Right cardiac atrium (tissue), 5 donors: Measurements from ENCODE around the gene CNIH1. TPM values are rescaled to one million over a fixed set of nuclear protein-coding genes. Genes with fewer than 3 reads are reported as not detected.
"Not testable (repeated sequence)": the region's sequence is repeated elsewhere in the genome, so short reads cannot be mapped to it uniquely, and the experiment has no call there.

Experiments
- ATAC-seq, 2 donors: fragments of 200-7000 bp; cut with Tn5 transposase; one replicate each; pipeline versions ENCODE4 v1.8.0 to v1.9.1; 2020; ENCODE audit warnings: moderate library complexity in 2 of 2, mild to moderate bottlenecking in 1 of 2
- DNase-seq, 3 donors: peaks; one replicate each; pipeline ENCODE4 v3.0.0-alpha.2; 2020
- H3K27ac ChIP-seq: one replicate; pipeline ENCODE4 v1.5.1; 2013; ENCODE audit warnings: mild to moderate bottlenecking, low read length, control low read depth, moderate library complexity
- H3K27me3 ChIP-seq: one replicate; pipeline ENCODE4 v1.6.1; 2013; ENCODE audit not compliant: control insufficient read depth, insufficient read depth
- H3K4me1 ChIP-seq: one replicate; pipeline ENCODE4 v1.6.1; 2013; ENCODE audit warnings: low read length; ENCODE audit not compliant: control insufficient read depth, insufficient read depth
- H3K4me3 ChIP-seq: one replicate; pipeline ENCODE4 v1.5.1; 2013; ENCODE audit warnings: low read length, control low read depth
- H3K9me3 ChIP-seq: one replicate; pipeline ENCODE4 v1.6.1; 2013; ENCODE audit warnings: low read length; ENCODE audit not compliant: control insufficient read depth
- WGBS: extraction: QIAGEN DNeasy Blood & Tissue Kit; methylation state at CpG from one replicate; pipeline ENCODE4 v1.1.7; 2013; 5-methylcytosine and 5-hydroxymethylcytosine counted together
- intact Hi-C, 4 donors: fragments of 100-400 bp; cut with DNase I; formaldehyde crosslinking; loops; one replicate each; pipeline versions ENCODE4 v1.11.0 to v1.14.0; 2022 to 2023
- polyA plus RNA-seq: library from polyadenylated mRNA; stranded (reverse); fragments of 200-250 nt; gene quantifications from one replicate; pipeline ENCODE4 v1.2.3, GENCODE V29; 2013
- total RNA-seq, 4 donors: library from RNA; stranded (reverse); fragmentation: NEBNext Ultra II Directional; extraction: Animal tissue kit (Norgen Biotek cat#: 25700); gene quantifications; one replicate each; pipeline ENCODE4 v1.2.1, GENCODE V29; 2021
- donor health status: healthy with polysubstance abuse.
- donor health status: DM: no; HTN: yes; CAD: no.
- donor health status: DM: no; HTN: no; CAD: no.
- donor health status: DM: no; HTN: yes; CAD: no; lungs with severe emphysema.
- donor health status: DM: yes; HTN: yes; CAD: no.

The CNIH1 gene
- total and polyA plus RNA-seq, 5 donors: 92.2 to 114 (median 107) TPM

GRCh38 chr14:54425537-54426274 lies 15.5 kb downstream of the CNIH1 start:
- intact Hi-C loops: no loop called here
- DNase-seq (no peak), ATAC-seq (no peak)
- Histone ChIP-seq H3K27me3 (no peaks in the 10 kb centered on the region), H3K4me1 (no peaks in the 10 kb centered on the region), H3K4me3 (no peak overlapping the region), H3K27ac (no peak overlapping the region), H3K9me3 (no peaks in the 10 kb centered on the region)
- WGBS: 92% methylated on average over 3 of the region's 3 CpGs

GRCh38 chr14:54425068-54425467 lies 16.1 kb downstream of the CNIH1 start:
- intact Hi-C loops: no loop called here
- Histone ChIP-seq H3K9me3 (no peaks in the 10 kb centered on the region), H3K4me1 (no peaks in the 10 kb centered on the region), H3K4me3 (no peak overlapping the region), H3K27ac (no peak overlapping the region), H3K27me3 (no peaks in the 10 kb centered on the region)
- ATAC-seq: no peak
- no peak for DNase-seq
- 94% methylated on average over 2 of the region's 2 CpGs for WGBS

GRCh38 chr14:54424479-54424901 lies 16.7 kb downstream of the CNIH1 start:
- Histone ChIP-seq H3K9me3 (no peaks in the 10 kb centered on the region), H3K27ac (no peak overlapping the region), H3K4me3 (no peak overlapping the region), H3K27me3 (no peaks in the 10 kb centered on the region), H3K4me1 (no peaks in the 10 kb centered on the region)
- no peak for DNase-seq
- 90% methylated on average over 4 of the region's 4 CpGs for WGBS
- no peak for ATAC-seq
- intact Hi-C loops: no loop called here

GRCh38 chr14:54423991-54424390 lies 17.2 kb downstream of the CNIH1 start:
- Histone ChIP-seq H3K9me3 (no peaks in the 10 kb centered on the region), H3K4me1 (no peaks in the 10 kb centered on the region), H3K27ac (no peak overlapping the region), H3K4me3 (no peak overlapping the region), H3K27me3 (no peaks in the 10 kb centered on the region)
- ATAC-seq (no peak), DNase-seq (no peak)
- intact Hi-C loops: no loop called here

- intact Hi-C loops: no loop called here
- Histone ChIP-seq H3K4me1 (no peaks in the 10 kb centered on the region), H3K27me3 (no peaks in the 10 kb centered on the region), H3K9me3 (no peaks in the 10 kb centered on the region), H3K4me3 (no peak overlapping the region), H3K27ac (no peak overlapping the region)
- DNase-seq: peak in 1 of 3 donors; percentile 69
- WGBS: 44% methylated on average over 7 of the region's 7 CpGs
- ATAC-seq: peak; percentile 62 to 73
These were observed 20.6 kb downstream of the CNIH1 start for GRCh38 chr14:54420478-54421142.

GRCh38 chr14:54411371-54411770 lies 29.8 kb downstream of the CNIH1 start:
- DNase-seq (no peak), ATAC-seq (no peak)
- H3K4me1 ChIP-seq: no peaks in the 10 kb centered on the region
- H3K27me3 ChIP-seq: no peaks in the 10 kb centered on the region
- intact Hi-C loops: no loop called here
- H3K27ac ChIP-seq: no peak overlapping the region
- WGBS: 96% methylated on average over 3 of the region's 3 CpGs
- no peaks in the 10 kb centered on the region for H3K9me3 ChIP-seq
- H3K4me3 ChIP-seq: no peak overlapping the region

- intact Hi-C loops: no loop called here
- DNase-seq (no peak), ATAC-seq (no peak)
- Histone ChIP-seq H3K9me3 (no peaks in the 10 kb centered on the region), H3K27ac (no peak overlapping the region), H3K4me3 (no peak overlapping the region), H3K27me3 (no peaks in the 10 kb centered on the region), H3K4me1 (no peaks in the 10 kb centered on the region)
- WGBS: 98% methylated on average over 1 of the region's 1 CpG
These were observed 31.0 kb downstream of the CNIH1 start for GRCh38 chr14:54410215-54410614.

GRCh38 chr14:54403401-54404005 lies 37.7 kb downstream of the CNIH1 start:
- DNase-seq, H3K4me1 ChIP-seq, ATAC-seq, H3K9me3 ChIP-seq, H3K27me3 ChIP-seq, H3K27ac ChIP-seq, intact Hi-C loops, H3K4me3 ChIP-seq: not testable (repeated sequence)
- WGBS: 93% methylated on average over 6 of the region's 6 CpGs

- no peak for ATAC-seq
- intact Hi-C loops: no loop called here
- H3K27ac ChIP-seq: no peak overlapping the region
- 94% methylated on average over 2 of the region's 2 CpGs for WGBS
- H3K4me1 ChIP-seq: no peaks in the 10 kb centered on the region
- no peaks in the 10 kb centered on the region for H3K27me3 ChIP-seq
- H3K9me3 ChIP-seq: no peaks in the 10 kb centered on the region
- H3K4me3 ChIP-seq: no peak overlapping the region
- no peak for DNase-seq
These were observed 41.6 kb downstream of the CNIH1 start for GRCh38 chr14:54399560-54399959.

GRCh38 chr14:54396493-54397335 lies 44.5 kb downstream of the CNIH1 start, which contains the start of gene CDKN3:
CDKN3 (plus strand) TSS chr14:54397007; CDS start chr14:54397069, 62 bp downstream.
- WGBS: 1% methylated on average over 76 of the region's 76 CpGs
- peak within 1 kb of the TSS; percentile 52 for H3K4me3 ChIP-seq
- intact Hi-C loops: no loop called here
- H3K4me1 ChIP-seq: no peaks in the 10 kb centered on the region
- no peaks in the 10 kb centered on the region for H3K9me3 ChIP-seq
- no peaks in the 10 kb centered on the region for H3K27me3 ChIP-seq
- peak within 1 kb of the TSS; percentile 2 for H3K27ac ChIP-seq
- ATAC-seq (peak; percentile 99), DNase-seq (peak; percentile 98 to 99 (median 99))

- intact Hi-C loops: no loop called here
- no peak overlapping the region for H3K27ac ChIP-seq
- H3K4me3 ChIP-seq: peak overlapping the region; percentile 52
- no peak for ATAC-seq
- no peaks in the 10 kb centered on the region for H3K4me1 ChIP-seq
- no peak for DNase-seq
- H3K27me3 ChIP-seq: no peaks in the 10 kb centered on the region
- 69% methylated on average over 9 of the region's 9 CpGs for WGBS
- no peaks in the 10 kb centered on the region for H3K9me3 ChIP-seq
These were observed 45.0 kb downstream of the CNIH1 start for GRCh38 chr14:54396183-54396492.
